ENCODE measurements around the gene SETX.

The SETX gene

DNA sequence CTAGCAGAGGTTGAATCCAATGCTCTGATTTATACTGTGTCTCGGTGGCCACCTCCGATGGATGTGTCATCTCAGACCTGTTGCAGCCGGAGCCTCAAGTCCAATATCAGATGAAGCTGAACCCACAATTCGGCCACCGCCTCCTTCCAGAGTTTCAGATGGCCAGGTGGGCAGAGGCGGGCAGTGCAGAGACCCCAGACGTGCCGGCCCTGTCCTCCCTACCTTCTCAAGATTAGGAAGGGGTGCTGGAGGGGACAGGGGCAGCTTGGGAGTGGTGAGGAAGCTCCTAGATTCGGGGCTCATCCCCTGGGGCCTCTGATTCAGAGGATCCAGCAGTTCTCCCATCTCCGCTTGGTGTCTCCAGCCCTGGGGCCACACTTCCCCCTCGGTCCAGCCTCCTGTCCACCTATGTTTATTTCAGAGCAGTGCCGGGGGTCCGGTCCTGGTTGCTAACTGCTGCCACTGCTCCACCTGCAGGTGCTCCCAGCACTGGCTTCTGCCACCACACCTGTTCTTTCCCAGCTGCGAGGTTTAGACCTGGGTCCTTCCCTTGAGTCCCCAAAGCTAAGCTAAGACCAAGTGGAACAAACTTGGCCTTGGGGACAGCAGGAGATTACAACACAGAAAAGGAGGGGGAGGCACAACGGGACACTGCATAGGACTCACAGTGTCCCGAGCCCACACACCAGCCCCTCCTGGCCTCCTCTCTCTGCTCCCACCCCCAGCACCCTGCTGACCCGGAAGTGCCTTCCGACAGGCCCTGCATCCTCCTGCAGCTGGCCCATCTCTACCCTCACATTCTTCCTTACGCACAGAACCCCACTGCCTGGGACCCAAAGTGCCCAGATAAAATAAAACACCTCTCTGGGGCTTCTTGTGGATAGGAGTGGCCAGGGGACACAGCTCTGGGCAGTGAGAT lies 111.4 kb downstream of the SETX start:
- Histone ChIP-seq H3K4me3 (ENCODE audit: low read depth in 1 of 2, low read length in 1 of 2) (peak overlapping the region; percentile 82 to 87), H3K4me1 (ENCODE audit: control insufficient read depth in 1 of 2, insufficient read depth in 1 of 2, low read depth in 1 of 2, low read length in 1 of 2) (peaks cover 37 to 44% of the 10 kb centered on the region in 2 experiments), H3K27me3 (peaks cover 57% of the 10 kb centered on the region), H3K27ac (peak overlapping the region; percentile 88), H3K36me3 (no peaks in the 10 kb centered on the region), H3K9me3 (no peaks in the 10 kb centered on the region)
- TF ChIP-seq, protein P1, sequence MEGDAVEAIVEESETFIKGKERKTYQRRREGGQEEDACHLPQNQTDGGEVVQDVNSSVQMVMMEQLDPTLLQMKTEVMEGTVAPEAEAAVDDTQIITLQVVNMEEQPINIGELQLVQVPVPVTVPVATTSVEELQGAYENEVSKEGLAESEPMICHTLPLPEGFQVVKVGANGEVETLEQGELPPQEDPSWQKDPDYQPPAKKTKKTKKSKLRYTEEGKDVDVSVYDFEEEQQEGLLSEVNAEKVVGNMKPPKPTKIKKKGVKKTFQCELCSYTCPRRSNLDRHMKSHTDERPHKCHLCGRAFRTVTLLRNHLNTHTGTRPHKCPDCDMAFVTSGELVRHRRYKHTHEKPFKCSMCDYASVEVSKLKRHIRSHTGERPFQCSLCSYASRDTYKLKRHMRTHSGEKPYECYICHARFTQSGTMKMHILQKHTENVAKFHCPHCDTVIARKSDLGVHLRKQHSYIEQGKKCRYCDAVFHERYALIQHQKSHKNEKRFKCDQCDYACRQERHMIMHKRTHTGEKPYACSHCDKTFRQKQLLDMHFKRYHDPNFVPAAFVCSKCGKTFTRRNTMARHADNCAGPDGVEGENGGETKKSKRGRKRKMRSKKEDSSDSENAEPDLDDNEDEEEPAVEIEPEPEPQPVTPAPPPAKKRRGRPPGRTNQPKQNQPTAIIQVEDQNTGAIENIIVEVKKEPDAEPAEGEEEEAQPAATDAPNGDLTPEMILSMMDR (IDR thresholded peaks at IDR 0.05): no peak

DNA sequence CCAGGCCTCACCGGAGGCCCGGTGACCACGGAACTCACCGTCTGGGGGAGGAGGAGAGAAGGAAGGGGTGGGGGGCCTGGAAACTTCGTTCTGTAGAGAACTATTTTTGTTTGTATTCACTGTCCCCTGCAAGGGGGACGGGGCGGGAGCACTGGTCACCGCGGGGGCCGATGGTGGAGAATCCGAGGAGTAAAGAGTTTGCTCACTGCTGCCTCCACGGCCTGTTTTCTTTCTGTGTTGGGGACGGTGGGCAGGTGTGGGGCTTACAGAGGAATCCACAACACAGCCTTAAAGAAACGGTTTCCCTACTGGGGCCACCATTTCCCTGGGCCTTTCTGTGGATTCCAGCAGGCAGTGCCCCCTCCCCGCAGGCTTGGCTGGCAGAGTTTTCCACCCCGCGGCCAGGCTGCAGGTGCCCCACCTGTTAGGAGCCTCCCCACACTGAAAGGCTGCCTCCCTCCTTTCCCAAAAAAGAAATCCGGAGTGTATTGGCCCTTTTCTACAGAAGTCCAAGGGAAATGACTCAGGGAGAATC lies 112.1 kb downstream of the SETX start:
- Histone ChIP-seq H3K27ac (peak overlapping the region; percentile 88), H3K4me3 (ENCODE audit: low read depth in 1 of 2, low read length in 1 of 2) (peak overlapping the region; percentile 82 to 87), H3K9me3 (no peaks in the 10 kb centered on the region), H3K36me3 (peaks cover under 1% of the 10 kb centered on the region), H3K4me1 (ENCODE audit: control insufficient read depth in 1 of 2, insufficient read depth in 1 of 2, low read depth in 1 of 2, low read length in 1 of 2) (peaks cover 45 to 51% of the 10 kb centered on the region in 2 experiments), H3K27me3 (peaks cover 50% of the 10 kb centered on the region)
- TF ChIP-seq, protein P1 (IDR thresholded peaks at IDR 0.05): no peak

- H3K27me3 ChIP-seq: peaks cover 44% of the 10 kb centered on the region
- TF ChIP-seq, protein P1 (IDR thresholded peaks at IDR 0.05): peak; percentile 29
- H3K4me1 ChIP-seq (ENCODE audit: control insufficient read depth in 1 of 2, insufficient read depth in 1 of 2, low read depth in 1 of 2, low read length in 1 of 2): peaks cover 51 to 57% of the 10 kb centered on the region in 2 experiments
- peaks cover 4% of the 10 kb centered on the region for H3K36me3 ChIP-seq
- H3K9me3 ChIP-seq: no peaks in the 10 kb centered on the region
- peak overlapping the region; percentile 88 for H3K27ac ChIP-seq
- H3K4me3 ChIP-seq (ENCODE audit: low read depth in 1 of 2, low read length in 1 of 2): peak overlapping the region; percentile 82 to 87
These were observed 112.8 kb downstream of the SETX start for GRCh38 chr9:132241840-132242620.

DNA sequence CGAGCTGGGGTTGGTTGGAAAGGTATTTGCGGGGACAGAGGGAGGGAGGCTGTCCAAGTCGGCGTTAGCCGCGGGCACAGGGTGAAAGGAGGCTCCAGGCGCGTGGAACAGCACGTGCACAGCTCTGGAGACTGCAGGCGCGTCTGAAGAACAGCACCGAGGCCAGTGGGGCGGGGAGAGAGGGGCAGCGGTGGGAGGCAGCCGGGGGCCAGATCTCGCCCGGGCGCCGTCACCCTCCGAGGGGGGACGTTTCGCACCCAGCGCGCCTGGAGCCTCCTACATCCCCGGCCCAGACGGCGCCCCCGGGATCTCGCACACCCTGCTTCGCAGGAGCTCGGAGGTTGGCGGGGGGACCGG lies 113.3 kb downstream of the SETX start:
- TF ChIP-seq, protein P1 (IDR thresholded peaks at IDR 0.05): no peak
- peaks cover 57 to 63% of the 10 kb centered on the region in 2 experiments for H3K4me1 ChIP-seq (ENCODE audit: control insufficient read depth in 1 of 2, insufficient read depth in 1 of 2, low read depth in 1 of 2, low read length in 1 of 2)
- peak overlapping the region; percentile 82 to 87 for H3K4me3 ChIP-seq (ENCODE audit: low read depth in 1 of 2, low read length in 1 of 2)
- peaks cover 4% of the 10 kb centered on the region for H3K36me3 ChIP-seq
- H3K9me3 ChIP-seq: no peaks in the 10 kb centered on the region
- peaks cover 38% of the 10 kb centered on the region for H3K27me3 ChIP-seq
- H3K27ac ChIP-seq: peak overlapping the region; percentile 88

GRCh38 chr9:132240841-132241482 lies 113.8 kb downstream of the SETX start:
- Histone ChIP-seq H3K4me3 (ENCODE audit: low read depth in 1 of 2, low read length in 1 of 2) (peak overlapping the region; percentile 82 to 87), H3K9me3 (no peaks in the 10 kb centered on the region), H3K36me3 (peaks cover 4% of the 10 kb centered on the region), H3K4me1 (ENCODE audit: control insufficient read depth in 1 of 2, insufficient read depth in 1 of 2, low read depth in 1 of 2, low read length in 1 of 2) (peaks cover 62 to 68% of the 10 kb centered on the region in 2 experiments), H3K27me3 (peaks cover 33% of the 10 kb centered on the region), H3K27ac (peak overlapping the region; percentile 88)
- TF ChIP-seq, protein P1 (IDR thresholded peaks at IDR 0.05): peak; percentile 67
